Activated CD8-positive, alpha-beta memory T cell treated with anti-CD3 and anti-CD28 coated beads for 36 hours (primary cell): ENCODE results near the gene PCDHGC3. TPM values are rescaled to one million over a fixed set of nuclear protein-coding genes. Genes with fewer than 3 reads are reported as not detected.

ENCODE experiments used
- CTCF ChIA-PET: fragments of 350-600 bp; sonication (Branson Sonifier 250); formaldehyde crosslinking; loops from one replicate; lab custom pipeline; 2021; ENCODE audit warnings: antibody characterized with exemption; lab: Charles Lee
- POLR2A ChIA-PET: fragments of 350-600 bp; sonication (Branson Sonifier 250); formaldehyde crosslinking; loops from one replicate; lab custom pipeline; 2021; ENCODE audit warnings: antibody characterized with exemption; lab: Charles Lee
- total RNA-seq, 2 experiments: library from RNA; stranded (reverse); gene quantifications; one replicate each; pipeline ENCODE4 v1.2.3, GENCODE V29; 2021

Gene PCDHGC3
- total RNA-seq, 2 experiments from 2014 or later: 0.13 TPM; not detected in 1

GRCh38 chr5:141515946-141516671 lies 40.3 kb downstream of the PCDHGC3 start:
- POLR2A ChIA-PET: no interaction called here
- CTCF ChIA-PET: interaction anchor here (1.2 kb wide), 1 partner anchor 51 kb away, joined by 7 read pairs; no protein-coding TSS in a partner anchor

GRCh38 chr5:141516672-141517025 lies 40.9 kb downstream of the PCDHGC3 start:
- POLR2A ChIA-PET: no interaction called here
- CTCF ChIA-PET: interaction anchor here (1.2 kb wide), 1 partner anchor 51 kb away, joined by 7 read pairs; no protein-coding TSS in a partner anchor

GRCh38 chr5:141517312-141517711 lies 41.5 kb downstream of the PCDHGC3 start:
- ChIA-PET CTCF (interaction anchor here (1.0 to 1.2 kb wide), 3 partner anchors 41 to 95 kb away, joined by 3 to 7 read pairs (median 3); no protein-coding TSS in a partner anchor), POLR2A (no interaction called here)

GRCh38 chr5:141517880-141518617 lies 42.3 kb downstream of the PCDHGC3 start:
- ChIA-PET POLR2A (no interaction called here), CTCF (interaction anchor here (1.0 to 1.1 kb wide), 2 partner anchors 40 to 96 kb away, joined by 3 read pairs; no protein-coding TSS in a partner anchor)

- CTCF ChIA-PET: no interaction called here
- POLR2A ChIA-PET: no interaction called here
These were observed 42.9 kb downstream of the PCDHGC3 start for GRCh38 chr5:141518618-141519015.

GRCh38 chr5:141519605-141520565 lies 44.1 kb downstream of the PCDHGC3 start:
- POLR2A ChIA-PET: no interaction called here

GRCh38 chr5:141521244-141521781 lies 45.5 kb downstream of the PCDHGC3 start:
- CTCF ChIA-PET: interaction anchor here (1.1 to 3.7 kb wide), 7 partner anchors 9 to 131 kb away, joined by 3 to 14 read pairs (median 5); partner anchors contain the start of gene PCDHGA10
- POLR2A ChIA-PET: interaction anchor here (0.5 kb wide), 1 partner anchor 41 kb away, joined by 5 read pairs; no protein-coding TSS in a partner anchor

More at GRCh38 chr5:141519605-141520565, 44.1 kb downstream of the PCDHGC3 start:
- CTCF ChIA-PET: interaction anchor here (2.0 kb wide), 1 partner anchor 38 kb away, joined by 10 read pairs; no protein-coding TSS in a partner anchor

- ChIA-PET POLR2A (no interaction called here), CTCF (interaction anchor here (1.0 to 3.7 kb wide), 8 partner anchors 10 to 132 kb away, joined by 3 to 14 read pairs (median 4); partner anchors contain the start of genes PCDHGA10, PCDHGA11 and PCDHGB7)
These were observed 46.5 kb downstream of the PCDHGC3 start for GRCh38 chr5:141522301-141522700.

- POLR2A ChIA-PET: no interaction called here
- CTCF ChIA-PET: interaction anchor here (0.7 to 3.7 kb wide), 16 partner anchors 9 to 208 kb away, joined by 3 to 14 read pairs (median 4); partner anchors contain the start of genes DIAPH1, PCDHGA10, PCDHGA12 and PCDHGB5
These were observed 48.2 kb downstream of the PCDHGC3 start for GRCh38 chr5:141523991-141524390.

GRCh38 chr5:141524604-141525597 lies 49.1 kb downstream of the PCDHGC3 start:
- ChIA-PET POLR2A (no interaction called here), CTCF (interaction anchor here (0.6 to 3.7 kb wide), 16 partner anchors 10 to 414 kb away, joined by 3 to 14 read pairs (median 4); partner anchors contain the start of genes PCDHGA10, PCDHGA12 and PCDHGB5)

- POLR2A ChIA-PET: no interaction called here
- CTCF ChIA-PET: interaction anchor here (0.6 to 0.8 kb wide), 2 partner anchors 11 to 415 kb away, joined by 3 read pairs; no protein-coding TSS in a partner anchor
These were observed 49.9 kb downstream of the PCDHGC3 start for GRCh38 chr5:141525653-141526052.

GRCh38 chr5:141527426-141527825 lies 51.7 kb downstream of the PCDHGC3 start:
- ChIA-PET CTCF (interaction anchor here (0.6 to 0.7 kb wide), 2 partner anchors 15 to 29 kb away, joined by 3 to 4 read pairs; no protein-coding TSS in a partner anchor), POLR2A (no interaction called here)

Other genes starting within 250 kb of the PCDHGC3 start
- not detected for gene PCDHB15, start 230.6 kb upstream of the PCDHGC3 start, total RNA-seq
- gene SLC25A2, start 171.9 kb upstream of the PCDHGC3 start, total RNA-seq: under 1 TPM; 0.19 to 0.21 TPM
- 10 to 100 TPM; 57.1 to 58.0 TPM for gene TAF7, start 155.2 kb upstream of the PCDHGC3 start, total RNA-seq
- gene PCDHGA1, start 145.5 kb upstream of the PCDHGC3 start, total RNA-seq: under 1 TPM; 0.04 to 0.06 TPM
- gene PCDHGA2, start 137.2 kb upstream of the PCDHGC3 start, total RNA-seq: under 1 TPM in 1 of 2 experiments, not detected in 1; 0.04 TPM
- gene PCDHGA3, start 132.1 kb upstream of the PCDHGC3 start, total RNA-seq: not detected
- not detected for gene PCDHGB1, start 125.9 kb upstream of the PCDHGC3 start, total RNA-seq
- under 1 TPM in 1 of 2 experiments, not detected in 1; 0.15 TPM for gene PCDHGA4, start 120.9 kb upstream of the PCDHGC3 start, total RNA-seq
- under 1 TPM; 0.23 to 0.25 TPM for gene PCDHGB2, start 116.0 kb upstream of the PCDHGC3 start, total RNA-seq
- gene PCDHGA5, start 111.8 kb upstream of the PCDHGC3 start, total RNA-seq: under 1 TPM; 0.06 to 0.13 TPM
- gene PCDHGB3, start 105.7 kb upstream of the PCDHGC3 start, total RNA-seq: under 1 TPM; 0.17 to 0.19 TPM
- gene PCDHGA6, start 102.1 kb upstream of the PCDHGC3 start, total RNA-seq: under 1 TPM; 0.06 to 0.13 TPM
- gene PCDHGA7, start 93.2 kb upstream of the PCDHGC3 start, total RNA-seq: under 1 TPM in 1 of 2 experiments, not detected in 1; 0.06 TPM
- under 1 TPM; 0.04 to 0.06 TPM for gene PCDHGB4, start 88.3 kb upstream of the PCDHGC3 start, total RNA-seq
- gene PCDHGA8, start 83.3 kb upstream of the PCDHGC3 start, total RNA-seq: not detected
- gene PCDHGB5, start 78.0 kb upstream of the PCDHGC3 start, total RNA-seq: under 1 TPM; 0.15 to 0.19 TPM
- not detected for gene PCDHGA9, start 73.2 kb upstream of the PCDHGC3 start, total RNA-seq
- gene PCDHGB6, start 67.9 kb upstream of the PCDHGC3 start, total RNA-seq: under 1 TPM; 0.04 to 0.06 TPM
- under 1 TPM; 0.08 to 0.11 TPM for gene PCDHGA10, start 63.0 kb upstream of the PCDHGC3 start, total RNA-seq
- not detected for gene PCDHGB7, start 58.3 kb upstream of the PCDHGC3 start, total RNA-seq
- gene PCDHGA11, start 54.9 kb upstream of the PCDHGC3 start, total RNA-seq: not detected
- gene PCDHGA12, start 45.5 kb upstream of the PCDHGC3 start, total RNA-seq: under 1 TPM; 0.08 to 0.10 TPM
- gene PCDHGC4, start 9.1 kb downstream of the PCDHGC3 start, total RNA-seq: not detected
- gene PCDHGC5, start 13.1 kb downstream of the PCDHGC3 start, total RNA-seq: not detected
- 100 to 1,000 TPM; 213 to 218 TPM for gene DIAPH1, start 143.0 kb downstream of the PCDHGC3 start, total RNA-seq
- gene HDAC3, start 160.9 kb downstream of the PCDHGC3 start, total RNA-seq: 10 to 100 TPM; 86.3 to 92.9 TPM
- 10 to 100 TPM; 32.4 to 35.2 TPM for gene RELL2, start 161.0 kb downstream of the PCDHGC3 start, total RNA-seq
- gene FCHSD1, start 175.5 kb downstream of the PCDHGC3 start, total RNA-seq: 10 to 100 TPM; 25.4 to 28.3 TPM
- gene ARAP3, start 206.3 kb downstream of the PCDHGC3 start, total RNA-seq: 1 to 10 TPM; 6.5 to 7.0 TPM